ENCODE results near the gene GABBR1.
A peak's percentile ranks its signal among the peaks of the same experiment; 100 is the strongest.

Gene GABBR1

DNA sequence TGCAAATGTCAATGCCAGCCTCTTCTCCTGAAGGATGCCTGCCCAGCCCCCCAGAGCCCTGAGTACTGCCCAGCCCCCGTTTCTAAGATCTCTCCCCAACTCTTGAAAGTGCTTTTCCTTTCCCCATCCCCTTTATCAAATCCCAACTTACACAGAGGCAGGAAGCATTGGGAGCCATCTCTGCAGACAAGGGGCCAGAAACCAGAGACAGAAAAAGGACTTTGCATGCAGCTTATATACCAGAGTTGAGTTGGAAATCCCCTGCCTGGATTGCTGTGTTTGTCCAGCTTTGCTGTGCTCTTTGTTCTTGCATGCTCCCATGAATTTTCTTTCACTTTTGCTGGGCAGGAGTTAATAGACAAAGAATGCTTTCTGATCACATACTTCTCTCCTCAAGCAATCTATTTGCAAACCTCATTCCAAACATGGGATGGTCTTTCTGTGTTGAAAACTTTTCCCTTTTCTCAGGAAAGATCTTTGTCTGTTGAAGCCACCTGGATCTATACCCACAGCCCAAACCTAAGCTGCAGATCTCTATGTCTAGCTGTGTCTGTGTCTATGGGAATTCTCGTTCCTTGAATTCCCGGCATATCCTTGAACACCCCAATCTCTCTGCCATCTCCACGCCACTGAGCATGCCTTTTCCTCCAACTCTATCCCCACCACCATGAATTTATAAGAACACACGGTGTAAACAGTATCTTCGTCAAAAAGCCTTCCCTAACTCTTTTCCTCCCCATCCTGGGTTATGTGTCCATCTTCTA lies 73.3 kb downstream of the GABBR1 start, which contains the start of gene UBD:
TSS of gene UBD (minus strand) at position 209 of the 764 bp plus-strand sequence. CDS start at position 178, 31 bp downstream.
- Histone ChIP-seq H3K36me3 (ENCODE audit: insufficient read depth, low read length) (no peaks in the 10 kb centered on the region), H3K9me3 (ENCODE audit: low read depth, low read length) (no peaks in the 10 kb centered on the region), H3K4me3 (no peak within 1 kb of the TSS), H3K27ac (no peak within 1 kb of the TSS), H3K9ac (ENCODE audit: insufficient read length) (no peak within 1 kb of the TSS)
- no peak for TF ChIP-seq FOXP2 (optimal IDR thresholded peaks at IDR 0.05; ENCODE audit: control extremely low read depth, extremely low read length, insufficient read depth)
- no peak for TF ChIP-seq POLR2AphosphoS5 (IDR thresholded peaks at IDR 0.05; ENCODE audit: borderline replicate concordance, low read depth, low read length)
- no peak for TF ChIP-seq EZH2 (IDR thresholded peaks at IDR 0.05)
- DNase-seq (ENCODE audit: low read depth, low spot score), result no peak

DNA sequence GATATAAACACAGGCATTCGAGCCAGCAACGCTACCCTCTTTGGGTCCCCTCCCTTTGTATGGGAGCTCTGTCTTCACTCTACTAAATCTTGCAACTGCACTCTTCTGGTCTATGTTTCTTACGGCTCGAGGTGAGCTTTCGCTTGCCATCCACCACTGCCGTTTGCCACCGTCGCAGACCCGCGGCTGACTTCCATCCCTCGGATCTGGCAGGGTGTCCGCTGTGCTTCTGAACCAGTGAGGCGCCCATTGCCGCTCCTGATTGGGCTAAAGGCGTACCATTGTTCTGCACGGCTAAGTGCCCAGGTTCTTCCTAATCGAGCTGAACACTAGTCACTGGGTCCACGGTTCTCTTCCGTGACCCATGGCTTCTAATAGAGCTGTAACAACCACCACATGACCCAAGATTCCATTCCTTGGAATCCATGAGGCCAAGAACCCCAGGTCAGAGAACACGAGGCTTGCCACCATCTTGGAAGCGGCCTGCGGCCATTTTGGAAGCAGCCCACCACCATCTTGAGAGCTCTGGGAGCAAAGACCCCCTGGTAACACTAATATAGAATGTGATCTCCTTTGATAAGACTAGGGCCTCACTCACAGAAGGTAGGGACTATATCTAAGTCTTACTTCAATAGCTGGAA lies 74.4 kb downstream of the GABBR1 start:
- Histone ChIP-seq H3K4me3 (no peak overlapping the region), H3K9me3 (ENCODE audit: low read depth, low read length) (no peaks in the 10 kb centered on the region), H3K27ac (no peak overlapping the region), H3K36me3 (ENCODE audit: insufficient read depth, low read length) (no peaks in the 10 kb centered on the region), H3K9ac (ENCODE audit: insufficient read length) (no peak overlapping the region)
- TF ChIP-seq EZH2 (IDR thresholded peaks at IDR 0.05) (no peak), POLR2AphosphoS5 (IDR thresholded peaks at IDR 0.05; ENCODE audit: borderline replicate concordance, low read depth, low read length) (no peak), FOXP2 (optimal IDR thresholded peaks at IDR 0.05; ENCODE audit: control extremely low read depth, extremely low read length, insufficient read depth) (no peak)
- no peak for DNase-seq (ENCODE audit: low read depth, low spot score)

DNA sequence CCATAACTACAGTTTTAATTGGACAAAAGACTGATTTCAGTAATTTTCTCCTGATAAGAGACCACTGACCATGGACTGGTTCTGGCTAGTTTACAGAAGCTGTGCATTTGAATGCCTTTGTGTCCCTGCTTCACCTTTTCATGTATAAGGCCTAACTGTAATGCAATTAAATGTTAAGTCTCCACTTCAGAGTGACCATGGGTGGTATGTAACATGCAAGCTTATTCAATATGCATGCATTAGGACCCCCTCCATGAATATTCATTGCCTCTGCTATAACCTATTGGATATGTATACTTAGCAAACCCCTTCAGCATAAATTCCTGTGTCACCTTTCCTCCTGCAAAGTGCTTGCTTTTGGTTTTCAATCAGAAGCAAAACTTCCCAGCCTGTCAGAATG lies 75.7 kb downstream of the GABBR1 start:
- Histone ChIP-seq H3K27ac (no peak overlapping the region), H3K36me3 (ENCODE audit: insufficient read depth, low read length) (no peaks in the 10 kb centered on the region), H3K4me3 (no peak overlapping the region), H3K9ac (ENCODE audit: insufficient read length) (no peak overlapping the region), H3K9me3 (ENCODE audit: low read depth, low read length) (no peaks in the 10 kb centered on the region)
- no peak for DNase-seq (ENCODE audit: low read depth, low spot score)
- no peak for TF ChIP-seq FOXP2 (optimal IDR thresholded peaks at IDR 0.05; ENCODE audit: control extremely low read depth, extremely low read length, insufficient read depth)
- TF ChIP-seq EZH2 (IDR thresholded peaks at IDR 0.05), result no peak
- no peak for TF ChIP-seq POLR2AphosphoS5 (IDR thresholded peaks at IDR 0.05; ENCODE audit: borderline replicate concordance, low read depth, low read length)

DNA sequence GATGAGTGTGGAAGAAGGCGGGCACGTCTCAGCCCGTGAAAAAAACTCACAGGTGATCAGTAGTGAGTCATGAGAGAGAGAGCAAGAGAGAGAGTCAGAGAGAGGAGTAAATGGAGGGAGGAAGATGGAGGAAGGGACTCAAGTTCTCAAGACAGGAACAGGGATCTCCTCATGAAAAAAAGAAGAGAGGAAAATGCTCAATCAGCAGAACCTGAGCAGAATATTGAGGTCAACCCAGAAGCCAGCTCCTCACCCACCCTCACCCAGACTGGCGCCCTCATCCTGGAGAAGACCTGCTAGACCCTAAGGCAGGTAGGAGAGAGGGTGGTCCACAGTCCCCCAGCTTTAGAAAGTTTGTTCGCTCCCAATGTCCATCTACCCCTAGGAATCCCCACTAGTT lies 78.2 kb downstream of the GABBR1 start:
- Histone ChIP-seq H3K36me3 (ENCODE audit: insufficient read depth, low read length) (no peaks in the 10 kb centered on the region), H3K4me3 (no peak overlapping the region), H3K9ac (ENCODE audit: insufficient read length) (no peak overlapping the region), H3K9me3 (ENCODE audit: low read depth, low read length) (no peaks in the 10 kb centered on the region), H3K27ac (no peak overlapping the region)
- TF ChIP-seq EZH2 (IDR thresholded peaks at IDR 0.05) (no peak), POLR2AphosphoS5 (IDR thresholded peaks at IDR 0.05; ENCODE audit: borderline replicate concordance, low read depth, low read length) (no peak), FOXP2 (optimal IDR thresholded peaks at IDR 0.05; ENCODE audit: control extremely low read depth, extremely low read length, insufficient read depth) (no peak)
- no peak for DNase-seq (ENCODE audit: low read depth, low spot score)

DNA sequence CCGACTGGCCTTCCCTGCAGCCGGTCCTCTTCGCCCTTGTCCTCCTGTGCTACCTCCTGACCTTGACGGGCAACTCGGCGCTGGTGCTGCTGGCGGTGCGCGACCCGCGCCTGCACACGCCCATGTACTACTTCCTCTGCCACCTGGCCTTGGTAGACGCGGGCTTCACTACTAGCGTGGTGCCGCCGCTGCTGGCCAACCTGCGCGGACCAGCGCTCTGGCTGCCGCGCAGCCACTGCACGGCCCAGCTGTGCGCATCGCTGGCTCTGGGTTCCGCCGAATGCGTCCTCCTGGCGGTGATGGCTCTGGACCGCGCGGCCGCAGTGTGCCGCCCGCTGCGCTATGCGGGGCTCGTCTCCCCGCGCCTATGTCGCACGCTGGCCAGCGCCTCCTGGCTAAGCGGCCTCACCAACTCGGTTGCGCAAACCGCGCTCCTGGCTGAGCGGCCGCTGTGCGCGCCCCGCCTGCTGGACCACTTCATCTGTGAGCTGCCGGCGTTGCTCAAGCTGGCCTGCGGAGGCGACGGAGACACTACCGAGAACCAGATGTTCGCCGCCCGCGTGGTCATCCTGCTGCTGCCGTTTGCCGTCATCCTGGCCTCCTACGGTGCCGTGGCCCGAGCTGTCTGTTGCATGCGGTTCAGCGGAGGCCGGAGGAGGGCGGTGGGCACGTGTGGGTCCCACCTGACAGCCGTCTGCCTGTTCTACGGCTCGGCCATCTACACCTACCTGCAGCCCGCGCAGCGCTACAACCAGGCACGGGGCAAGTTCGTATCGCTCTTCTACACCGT lies 79.5 kb downstream of the GABBR1 start:
- H3K9ac ChIP-seq (ENCODE audit: insufficient read length), result no peak overlapping the region
- no peak overlapping the region for H3K27ac ChIP-seq
- no peaks in the 10 kb centered on the region for H3K36me3 ChIP-seq (ENCODE audit: insufficient read depth, low read length)
- TF ChIP-seq FOXP2 (optimal IDR thresholded peaks at IDR 0.05; ENCODE audit: control extremely low read depth, extremely low read length, insufficient read depth) (no peak), POLR2AphosphoS5 (IDR thresholded peaks at IDR 0.05; ENCODE audit: borderline replicate concordance, low read depth, low read length) (no peak), EZH2 (IDR thresholded peaks at IDR 0.05) (no peak)
- no peak for DNase-seq (ENCODE audit: low read depth, low spot score)
- H3K4me3 ChIP-seq, result no peak overlapping the region
- no peaks in the 10 kb centered on the region for H3K9me3 ChIP-seq (ENCODE audit: low read depth, low read length)

DNA sequence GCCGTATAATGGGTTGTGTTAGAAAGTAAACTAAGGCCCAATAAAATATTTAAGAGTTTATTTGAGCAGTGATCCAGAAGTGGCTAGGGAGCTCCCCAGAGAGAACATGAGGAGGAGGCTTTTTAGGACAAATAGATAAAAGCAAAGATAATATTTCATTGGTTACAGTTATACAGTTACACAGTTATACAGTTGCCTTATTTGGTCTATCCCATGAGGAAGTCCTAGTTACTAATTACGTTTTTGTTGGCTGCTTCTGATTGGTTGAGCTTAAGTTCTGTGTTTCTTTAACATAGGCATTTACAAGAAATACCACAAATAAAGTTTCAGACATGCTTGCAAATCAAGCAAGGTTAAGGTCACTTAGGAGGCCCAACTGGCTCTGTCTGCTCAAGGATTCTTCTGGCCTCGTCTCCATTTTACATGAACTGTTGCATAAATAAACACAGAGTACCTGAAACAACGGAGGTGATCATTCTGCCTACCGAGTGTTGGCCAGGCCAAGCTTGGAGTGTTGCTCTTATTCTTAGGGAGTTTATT lies 80.4 kb downstream of the GABBR1 start:
- TF ChIP-seq POLR2AphosphoS5 (IDR thresholded peaks at IDR 0.05; ENCODE audit: borderline replicate concordance, low read depth, low read length) (no peak), EZH2 (IDR thresholded peaks at IDR 0.05) (no peak), FOXP2 (optimal IDR thresholded peaks at IDR 0.05; ENCODE audit: control extremely low read depth, extremely low read length, insufficient read depth) (no peak)
- H3K9me3 ChIP-seq (ENCODE audit: low read depth, low read length), result no peaks in the 10 kb centered on the region
- peak; percentile 53 for DNase-seq (ENCODE audit: low read depth, low spot score)
- no peak overlapping the region for H3K4me3 ChIP-seq
- H3K27ac ChIP-seq, result no peak overlapping the region
- no peaks in the 10 kb centered on the region for H3K36me3 ChIP-seq (ENCODE audit: insufficient read depth, low read length)
- H3K9ac ChIP-seq (ENCODE audit: insufficient read length), result no peak overlapping the region

DNA sequence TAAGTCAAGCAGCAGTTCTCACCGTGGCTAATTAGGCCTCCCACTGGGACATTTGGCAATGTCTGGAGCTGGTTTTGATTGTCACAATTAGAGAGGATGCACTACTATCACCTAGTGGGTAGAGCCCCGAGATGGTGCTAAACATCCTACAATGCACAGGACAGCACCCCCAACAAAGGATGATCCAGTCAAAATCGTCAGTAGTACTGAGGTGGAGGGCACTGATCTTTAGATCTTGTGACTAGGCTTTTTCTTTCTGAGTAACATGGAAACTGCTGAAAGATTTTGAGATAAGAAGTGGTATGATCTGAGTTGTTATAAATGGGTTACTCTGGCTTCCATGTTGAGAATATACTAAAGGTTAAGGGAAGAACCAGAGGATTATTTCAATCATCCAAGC lies 85.4 kb downstream of the GABBR1 start:
- TF ChIP-seq POLR2AphosphoS5 (IDR thresholded peaks at IDR 0.05; ENCODE audit: borderline replicate concordance, low read depth, low read length), result no peak
- TF ChIP-seq EZH2 (IDR thresholded peaks at IDR 0.05), result no peak
- TF ChIP-seq FOXP2 (optimal IDR thresholded peaks at IDR 0.05; ENCODE audit: control extremely low read depth, extremely low read length, insufficient read depth), result no peak
- Histone ChIP-seq H3K4me3 (no peak overlapping the region), H3K27ac (no peak overlapping the region), H3K36me3 (ENCODE audit: insufficient read depth, low read length) (no peaks in the 10 kb centered on the region), H3K9ac (ENCODE audit: insufficient read length) (no peak overlapping the region), H3K9me3 (ENCODE audit: low read depth, low read length) (no peaks in the 10 kb centered on the region)
- DNase-seq (ENCODE audit: low read depth, low spot score), result no peak

Data from SK-N-MC (cell line).